HCT116 (cell line): ENCODE measurements around the gene SLCO1B3. TPM values are rescaled to one million over a fixed set of nuclear protein-coding genes. Genes with fewer than 3 reads are reported as not detected.

Experiments used
- ATAC-seq: fragments of 200-7000 bp; cut with Tn5 transposase; 2 replicates; pipeline ENCODE4 v1.9.1; 2020; ENCODE audit warnings: mild to moderate bottlenecking, moderate library complexity
- BruUV-seq: library from RNA; stranded (reverse); fragments of 400-500 nt; replicated peaks from 2 replicates; lab custom pipeline; 2021; lab: Mats Ljungman, UMichigan
- CTCF ChIA-PET: fragments of 300-600 bp; sonication (Branson Sonifier 250); formaldehyde crosslinking; loops from one replicate; lab custom pipeline; 2021; ENCODE audit warnings: antibody characterized with exemption; lab: Charles Lee
- POLR2A ChIA-PET: fragments of 300-600, 350-600 bp; sonication (Branson Sonifier 250); formaldehyde crosslinking; loops from one replicate; lab custom pipeline; 2021; ENCODE audit warnings: antibody characterized with exemption; lab: Charles Lee
- RAD21 ChIA-PET, 2 experiments: fragments of 300-600 bp; sonication (Branson Sonifier 250); formaldehyde crosslinking; loops; one replicate each; lab custom pipeline; 2023; ENCODE audit warnings: low total read pairs in 2 of 2; ENCODE audit not compliant: uncharacterized antibody in 2 of 2, unreplicated experiment in 2 of 2, low non-redundant PET in 1 of 2; lab: Charles Lee
- DNase-seq: peaks from one replicate; pipeline ENCODE4 v3.0.0-alpha.2; 2010; ENCODE audit warnings: low read depth, low spot score
- H2AFZ ChIP-seq: fragments of 200-600 bp; shearing (Covaris generic), sonication (generic); 2 replicates; pipeline ENCODE4 v1.6.1; 2017; ENCODE audit warnings: low read depth, mixed run types, mixed read lengths, antibody characterized with exemption, low read length; ENCODE audit not compliant: poor library complexity, severe bottlenecking
- H3K27ac ChIP-seq: 2 replicates; pipeline ENCODE4 v1.5.1; 2012; ENCODE audit warnings: low read depth, low read length
- H3K27me3 ChIP-seq: fragments of 200-600 bp; sonication (generic); 2 replicates; pipeline ENCODE4 v1.6.1; 2016; ENCODE audit warnings: mixed run types, low read length, mixed read lengths; ENCODE audit not compliant: insufficient read depth
- H3K36me3 ChIP-seq, 2 experiments: fragments of 200-500 bp in 1 of 2; fragments of 200-600 bp in 1 of 2; sonication (Bioruptor generic) in 1 of 2; sonication (generic) in 1 of 2; 2 replicates each; pipeline versions ENCODE4 v1.5.1 to v1.6.1; 2014 to 2016; ENCODE audit warnings: low read length in 2 of 2, inconsistent platforms in 1 of 2, mixed read lengths in 1 of 2, mixed run types in 1 of 2; ENCODE audit not compliant: insufficient read depth in 2 of 2, control insufficient read depth in 1 of 2
- H3K4me1 ChIP-seq, 2 experiments: fragments of 200-600 bp in 1 of 2; sonication (generic) in 1 of 2; 2 replicates each; pipeline versions ENCODE4 v1.5.1 to v1.6.1; 2012 to 2017; ENCODE audit warnings: low read length in 2 of 2, inconsistent platforms in 1 of 2, mild to moderate bottlenecking in 1 of 2, mixed read lengths in 1 of 2, mixed run types in 1 of 2, moderate library complexity in 1 of 2; ENCODE audit not compliant: insufficient read depth in 2 of 2, control insufficient read depth in 1 of 2
- H3K4me2 ChIP-seq: fragments of 200-600 bp; sonication (generic); 2 replicates; pipeline ENCODE4 v1.6.1; 2017; ENCODE audit warnings: mixed run types, low read length, mixed read lengths
- H3K4me3 ChIP-seq, 2 experiments: fragments of 200-600 bp in 1 of 2; sonication (generic) in 1 of 2; replicated peaks in 1 of 2; 2 replicates each; pipeline ENCODE4 v1.5.1; 2011 to 2016; ENCODE audit warnings: low read length in 2 of 2, control low read depth in 1 of 2, low read depth in 1 of 2, mild to moderate bottlenecking in 1 of 2, mixed read lengths in 1 of 2, mixed run types in 1 of 2
- H3K79me2 ChIP-seq: fragments of 200-600 bp; sonication (generic); 2 replicates; pipeline ENCODE4 v1.6.1; 2017; ENCODE audit warnings: mild to moderate bottlenecking, mixed run types, low read length, moderate library complexity, mixed read lengths; ENCODE audit not compliant: insufficient read depth
- H3K9ac ChIP-seq: fragments of 200-600 bp; sonication (generic); 2 replicates; pipeline ENCODE4 v1.6.1; 2016; ENCODE audit warnings: low read length, mixed read lengths
- H3K9me2 ChIP-seq: fragments of 200-600 bp; sonication (generic), shearing (Covaris generic); 2 replicates; pipeline ENCODE4 v1.6.1; 2017; ENCODE audit warnings: mixed run types, mild to moderate bottlenecking, moderate library complexity; ENCODE audit not compliant: insufficient read depth
- H3K9me3 ChIP-seq, 2 experiments: fragments of 200-500 bp in 1 of 2; fragments of 200-600 bp in 1 of 2; sonication (Bioruptor generic) in 1 of 2; sonication (generic) in 1 of 2; 2 replicates each; pipeline ENCODE4 v1.6.1; 2014 to 2017; ENCODE audit warnings: low read length in 2 of 2, mixed read lengths in 2 of 2, inconsistent platforms in 1 of 2, low read depth in 1 of 2, mild to moderate bottlenecking in 1 of 2, mixed run types in 1 of 2, moderate library complexity in 1 of 2; ENCODE audit not compliant: control insufficient read depth in 1 of 2, insufficient read depth in 1 of 2
- H4K20me1 ChIP-seq: fragments of 200-600 bp; sonication (generic), shearing (Covaris generic); 2 replicates; pipeline ENCODE4 v1.6.1; 2017; ENCODE audit warnings: mixed run types, mild to moderate bottlenecking, moderate library complexity; ENCODE audit not compliant: insufficient read depth
- CBX3 ChIP-seq: IDR thresholded peaks from 2 replicates; pipeline ENCODE4 v1.6.1; 2012; ENCODE audit warnings: low read depth
- EGR1 ChIP-seq: IDR thresholded peaks from 2 replicates; pipeline ENCODE4 v1.6.1; 2012; ENCODE audit warnings: low read depth
- ELF1 ChIP-seq: IDR thresholded peaks from 2 replicates; pipeline ENCODE4 v1.6.1; 2012; ENCODE audit warnings: low read depth, borderline replicate concordance
- EZH2 ChIP-seq: fragments of 200-600 bp; sonication (generic); IDR thresholded peaks from 2 replicates; pipeline ENCODE4 v1.6.1; 2017; ENCODE audit warnings: antibody characterized with exemption, mixed run types
- FOSL1 ChIP-seq: IDR thresholded peaks from 2 replicates; pipeline ENCODE4 v1.6.1; 2012; ENCODE audit warnings: low read depth
- JUND ChIP-seq: IDR thresholded peaks from 2 replicates; pipeline ENCODE4 v1.6.1; 2012
- POLR2A ChIP-seq: IDR thresholded peaks from 2 replicates; pipeline ENCODE4 v1.7.0; 2011; ENCODE audit warnings: borderline replicate concordance; ENCODE audit not compliant: insufficient read depth, insufficient read length; ENCODE audit errors: extremely low read depth
- POLR2AphosphoS5 ChIP-seq: IDR thresholded peaks from 2 replicates; pipeline ENCODE4 v1.6.1; 2011; ENCODE audit warnings: mild to moderate bottlenecking, low read depth, low read length, moderate library complexity
- RAD21 ChIP-seq: IDR thresholded peaks from 2 replicates; pipeline ENCODE4 v1.6.1; 2012; ENCODE audit warnings: low read depth, mild to moderate bottlenecking
- SIN3A ChIP-seq: IDR thresholded peaks from 2 replicates; pipeline ENCODE4 v1.6.1; 2012; ENCODE audit warnings: low read depth
- SP1 ChIP-seq: IDR thresholded peaks from 2 replicates; pipeline ENCODE4 v1.6.1; 2012; ENCODE audit warnings: low read depth
- TCF7L2 ChIP-seq: IDR thresholded peaks from 2 replicates; pipeline ENCODE4 v1.7.0; 2011; ENCODE audit warnings: borderline replicate concordance, inconsistent platforms; ENCODE audit not compliant: insufficient read depth, insufficient read length; ENCODE audit errors: extremely low read depth
- YY1 ChIP-seq: IDR thresholded peaks from 2 replicates; pipeline ENCODE4 v1.6.1; 2011; ENCODE audit warnings: low read length, low read depth, moderate library complexity, mild to moderate bottlenecking; ENCODE audit not compliant: insufficient replicate concordance; ENCODE audit errors: extremely low read depth
- ZFX ChIP-seq: fragments of 450-650 bp; IDR thresholded peaks from 2 replicates; pipeline ENCODE4 v1.6.1; 2017
- ZNF274 ChIP-seq: fragments of 200-500 bp; sonication (Bioruptor generic); IDR thresholded peaks from 2 replicates; pipeline ENCODE4 v1.6.1; 2014; ENCODE audit warnings: mild to moderate bottlenecking, low read depth, low read length, inconsistent platforms
- intact Hi-C: fragments of 100-400 bp; cut with micrococcal nuclease; formaldehyde crosslinking; loops from 2 replicates; pipeline ENCODE4 v1.10.0; 2022
- total RNA-seq: library from RNA; stranded (reverse); gene quantifications from one replicate; pipeline ENCODE4 v1.2.1, GENCODE V29; 2021; ENCODE audit not compliant: unreplicated experiment
- TF ChIP-seq, protein P1 (sequence below): IDR thresholded peaks from 2 replicates; pipeline ENCODE4 v1.6.1; 2012
- TF ChIP-seq, protein P2 (sequence below), 3 experiments: fragments of 200-600 bp in 1 of 3; sonication (generic) in 1 of 3; IDR thresholded peaks in 2 of 3; conservative IDR thresholded peaks in 1 of 3; 2 replicates each; pipeline ENCODE4 v1.5.1; 2012 to 2017; ENCODE audit warnings: low read depth in 2 of 3, low read length in 2 of 3, antibody characterized with exemption in 1 of 3, borderline replicate concordance in 1 of 3, control low read depth in 1 of 3, mild to moderate bottlenecking in 1 of 3, mixed read lengths in 1 of 3, mixed run types in 1 of 3, moderate library complexity in 1 of 3; ENCODE audit not compliant: insufficient read depth in 1 of 3
- TF ChIP-seq, protein P3 (sequence below): IDR thresholded peaks from 2 replicates; pipeline ENCODE4 v1.6.1; 2012; ENCODE audit warnings: low read depth
- TF ChIP-seq, protein P4 (sequence below): IDR thresholded peaks from 2 replicates; pipeline ENCODE4 v1.6.1; 2012
- TF ChIP-seq, protein P5 (sequence below): IDR thresholded peaks from 2 replicates; pipeline ENCODE4 v1.6.1; 2011; ENCODE audit warnings: mild to moderate bottlenecking, low read length, moderate library complexity; ENCODE audit not compliant: insufficient replicate concordance; ENCODE audit errors: extremely low read depth

SLCO1B3 gene
- total RNA-seq, 1 experiment from 2014 or later: 5.4 TPM

DNA sequence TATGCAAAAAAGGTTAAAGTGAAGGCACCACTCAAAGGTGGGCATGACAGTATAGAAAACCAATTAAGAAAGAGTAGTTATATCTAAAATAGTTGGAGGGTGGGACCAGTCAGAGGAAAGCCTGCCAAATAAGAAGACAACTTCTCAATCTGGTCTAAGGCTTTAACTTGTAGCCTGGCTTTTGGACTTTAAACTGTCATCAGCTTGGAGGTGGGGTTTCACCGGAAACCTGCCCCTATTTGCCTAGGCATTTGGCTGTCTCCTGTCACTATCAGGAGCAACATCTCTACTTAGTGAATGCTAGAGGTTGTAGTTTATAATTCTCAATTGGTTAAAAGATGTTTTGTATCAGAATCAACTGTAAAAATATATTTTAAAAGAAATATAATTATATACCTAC lies 107.3 kb downstream of the SLCO1B3 start:
- Histone ChIP-seq H3K27me3 (no peaks in the 10 kb centered on the region), H3K9me2 (no peaks in the 10 kb centered on the region), H3K9me3 (no peaks in the 10 kb centered on the region), H4K20me1 (no peaks in the 10 kb centered on the region), H3K4me2 (no peak overlapping the region), H3K9ac (no peak overlapping the region), H3K36me3 (no peaks in the 10 kb centered on the region), H3K4me1 (no peaks in the 10 kb centered on the region), H3K4me3 (no peak overlapping the region), H3K27ac (no peak overlapping the region), H2AFZ (no peak overlapping the region), H3K79me2 (no peaks in the 10 kb centered on the region)
- DNase-seq: no peak
- ChIA-PET RAD21 (no interaction called here), POLR2A (no interaction called here), CTCF (no interaction called here)
- intact Hi-C loops: no loop called here
- no TSS peak for BruUV-seq
- ATAC-seq: no peak
- TF ChIP-seq RAD21 (no peak), TCF7L2 (no peak), SP1 (no peak), EGR1 (no peak), POLR2A (no peak), EZH2 (no peak), YY1 (no peak), CBX3 (no peak), FOSL1 (no peak), SIN3A (no peak), ELF1 (no peak), ZFX (no peak), POLR2AphosphoS5 (no peak), ZNF274 (no peak), JUND (no peak)
- TF ChIP-seq, protein P1, sequence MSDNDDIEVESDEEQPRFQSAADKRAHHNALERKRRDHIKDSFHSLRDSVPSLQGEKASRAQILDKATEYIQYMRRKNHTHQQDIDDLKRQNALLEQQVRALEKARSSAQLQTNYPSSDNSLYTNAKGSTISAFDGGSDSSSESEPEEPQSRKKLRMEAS: no peak
- TF ChIP-seq, protein P2, sequence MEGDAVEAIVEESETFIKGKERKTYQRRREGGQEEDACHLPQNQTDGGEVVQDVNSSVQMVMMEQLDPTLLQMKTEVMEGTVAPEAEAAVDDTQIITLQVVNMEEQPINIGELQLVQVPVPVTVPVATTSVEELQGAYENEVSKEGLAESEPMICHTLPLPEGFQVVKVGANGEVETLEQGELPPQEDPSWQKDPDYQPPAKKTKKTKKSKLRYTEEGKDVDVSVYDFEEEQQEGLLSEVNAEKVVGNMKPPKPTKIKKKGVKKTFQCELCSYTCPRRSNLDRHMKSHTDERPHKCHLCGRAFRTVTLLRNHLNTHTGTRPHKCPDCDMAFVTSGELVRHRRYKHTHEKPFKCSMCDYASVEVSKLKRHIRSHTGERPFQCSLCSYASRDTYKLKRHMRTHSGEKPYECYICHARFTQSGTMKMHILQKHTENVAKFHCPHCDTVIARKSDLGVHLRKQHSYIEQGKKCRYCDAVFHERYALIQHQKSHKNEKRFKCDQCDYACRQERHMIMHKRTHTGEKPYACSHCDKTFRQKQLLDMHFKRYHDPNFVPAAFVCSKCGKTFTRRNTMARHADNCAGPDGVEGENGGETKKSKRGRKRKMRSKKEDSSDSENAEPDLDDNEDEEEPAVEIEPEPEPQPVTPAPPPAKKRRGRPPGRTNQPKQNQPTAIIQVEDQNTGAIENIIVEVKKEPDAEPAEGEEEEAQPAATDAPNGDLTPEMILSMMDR (IDR thresholded peaks at IDR 0.05 in 2 of 3, conservative IDR thresholded peaks at IDR 0.05 in 1 of 3; ENCODE audit: borderline replicate concordance in 1 of 3, insufficient read depth in 1 of 3, low read depth in 2 of 3, low read length in 2 of 3): no peak
- TF ChIP-seq, protein P3, sequence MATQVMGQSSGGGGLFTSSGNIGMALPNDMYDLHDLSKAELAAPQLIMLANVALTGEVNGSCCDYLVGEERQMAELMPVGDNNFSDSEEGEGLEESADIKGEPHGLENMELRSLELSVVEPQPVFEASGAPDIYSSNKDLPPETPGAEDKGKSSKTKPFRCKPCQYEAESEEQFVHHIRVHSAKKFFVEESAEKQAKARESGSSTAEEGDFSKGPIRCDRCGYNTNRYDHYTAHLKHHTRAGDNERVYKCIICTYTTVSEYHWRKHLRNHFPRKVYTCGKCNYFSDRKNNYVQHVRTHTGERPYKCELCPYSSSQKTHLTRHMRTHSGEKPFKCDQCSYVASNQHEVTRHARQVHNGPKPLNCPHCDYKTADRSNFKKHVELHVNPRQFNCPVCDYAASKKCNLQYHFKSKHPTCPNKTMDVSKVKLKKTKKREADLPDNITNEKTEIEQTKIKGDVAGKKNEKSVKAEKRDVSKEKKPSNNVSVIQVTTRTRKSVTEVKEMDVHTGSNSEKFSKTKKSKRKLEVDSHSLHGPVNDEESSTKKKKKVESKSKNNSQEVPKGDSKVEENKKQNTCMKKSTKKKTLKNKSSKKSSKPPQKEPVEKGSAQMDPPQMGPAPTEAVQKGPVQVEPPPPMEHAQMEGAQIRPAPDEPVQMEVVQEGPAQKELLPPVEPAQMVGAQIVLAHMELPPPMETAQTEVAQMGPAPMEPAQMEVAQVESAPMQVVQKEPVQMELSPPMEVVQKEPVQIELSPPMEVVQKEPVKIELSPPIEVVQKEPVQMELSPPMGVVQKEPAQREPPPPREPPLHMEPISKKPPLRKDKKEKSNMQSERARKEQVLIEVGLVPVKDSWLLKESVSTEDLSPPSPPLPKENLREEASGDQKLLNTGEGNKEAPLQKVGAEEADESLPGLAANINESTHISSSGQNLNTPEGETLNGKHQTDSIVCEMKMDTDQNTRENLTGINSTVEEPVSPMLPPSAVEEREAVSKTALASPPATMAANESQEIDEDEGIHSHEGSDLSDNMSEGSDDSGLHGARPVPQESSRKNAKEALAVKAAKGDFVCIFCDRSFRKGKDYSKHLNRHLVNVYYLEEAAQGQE: no peak
- TF ChIP-seq, protein P4, sequence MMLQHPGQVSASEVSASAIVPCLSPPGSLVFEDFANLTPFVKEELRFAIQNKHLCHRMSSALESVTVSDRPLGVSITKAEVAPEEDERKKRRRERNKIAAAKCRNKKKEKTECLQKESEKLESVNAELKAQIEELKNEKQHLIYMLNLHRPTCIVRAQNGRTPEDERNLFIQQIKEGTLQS: no peak
- TF ChIP-seq, protein P5, sequence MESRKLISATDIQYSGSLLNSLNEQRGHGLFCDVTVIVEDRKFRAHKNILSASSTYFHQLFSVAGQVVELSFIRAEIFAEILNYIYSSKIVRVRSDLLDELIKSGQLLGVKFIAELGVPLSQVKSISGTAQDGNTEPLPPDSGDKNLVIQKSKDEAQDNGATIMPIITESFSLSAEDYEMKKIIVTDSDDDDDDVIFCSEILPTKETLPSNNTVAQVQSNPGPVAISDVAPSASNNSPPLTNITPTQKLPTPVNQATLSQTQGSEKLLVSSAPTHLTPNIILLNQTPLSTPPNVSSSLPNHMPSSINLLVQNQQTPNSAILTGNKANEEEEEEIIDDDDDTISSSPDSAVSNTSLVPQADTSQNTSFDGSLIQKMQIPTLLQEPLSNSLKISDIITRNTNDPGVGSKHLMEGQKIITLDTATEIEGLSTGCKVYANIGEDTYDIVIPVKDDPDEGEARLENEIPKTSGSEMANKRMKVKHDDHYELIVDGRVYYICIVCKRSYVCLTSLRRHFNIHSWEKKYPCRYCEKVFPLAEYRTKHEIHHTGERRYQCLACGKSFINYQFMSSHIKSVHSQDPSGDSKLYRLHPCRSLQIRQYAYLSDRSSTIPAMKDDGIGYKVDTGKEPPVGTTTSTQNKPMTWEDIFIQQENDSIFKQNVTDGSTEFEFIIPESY: no peak
